Stimulated activated naive CD4-positive, alpha-beta T cell (primary cell): ENCODE results near the gene ARHGAP45.
"Not testable (repeated sequence)": the region's sequence is repeated elsewhere in the genome, so short reads cannot be mapped to it uniquely, and the experiment has no call there.

Experiments used
- DNase-seq, 6 experiments: peaks; one replicate each; lab custom pipeline; 2025; lab: John Stamatoyannopoulos, UW

The ARHGAP45 gene, protein sequence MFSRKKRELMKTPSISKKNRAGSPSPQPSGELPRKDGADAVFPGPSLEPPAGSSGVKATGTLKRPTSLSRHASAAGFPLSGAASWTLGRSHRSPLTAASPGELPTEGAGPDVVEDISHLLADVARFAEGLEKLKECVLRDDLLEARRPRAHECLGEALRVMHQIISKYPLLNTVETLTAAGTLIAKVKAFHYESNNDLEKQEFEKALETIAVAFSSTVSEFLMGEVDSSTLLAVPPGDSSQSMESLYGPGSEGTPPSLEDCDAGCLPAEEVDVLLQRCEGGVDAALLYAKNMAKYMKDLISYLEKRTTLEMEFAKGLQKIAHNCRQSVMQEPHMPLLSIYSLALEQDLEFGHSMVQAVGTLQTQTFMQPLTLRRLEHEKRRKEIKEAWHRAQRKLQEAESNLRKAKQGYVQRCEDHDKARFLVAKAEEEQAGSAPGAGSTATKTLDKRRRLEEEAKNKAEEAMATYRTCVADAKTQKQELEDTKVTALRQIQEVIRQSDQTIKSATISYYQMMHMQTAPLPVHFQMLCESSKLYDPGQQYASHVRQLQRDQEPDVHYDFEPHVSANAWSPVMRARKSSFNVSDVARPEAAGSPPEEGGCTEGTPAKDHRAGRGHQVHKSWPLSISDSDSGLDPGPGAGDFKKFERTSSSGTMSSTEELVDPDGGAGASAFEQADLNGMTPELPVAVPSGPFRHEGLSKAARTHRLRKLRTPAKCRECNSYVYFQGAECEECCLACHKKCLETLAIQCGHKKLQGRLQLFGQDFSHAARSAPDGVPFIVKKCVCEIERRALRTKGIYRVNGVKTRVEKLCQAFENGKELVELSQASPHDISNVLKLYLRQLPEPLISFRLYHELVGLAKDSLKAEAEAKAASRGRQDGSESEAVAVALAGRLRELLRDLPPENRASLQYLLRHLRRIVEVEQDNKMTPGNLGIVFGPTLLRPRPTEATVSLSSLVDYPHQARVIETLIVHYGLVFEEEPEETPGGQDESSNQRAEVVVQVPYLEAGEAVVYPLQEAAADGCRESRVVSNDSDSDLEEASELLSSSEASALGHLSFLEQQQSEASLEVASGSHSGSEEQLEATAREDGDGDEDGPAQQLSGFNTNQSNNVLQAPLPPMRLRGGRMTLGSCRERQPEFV

DNA sequence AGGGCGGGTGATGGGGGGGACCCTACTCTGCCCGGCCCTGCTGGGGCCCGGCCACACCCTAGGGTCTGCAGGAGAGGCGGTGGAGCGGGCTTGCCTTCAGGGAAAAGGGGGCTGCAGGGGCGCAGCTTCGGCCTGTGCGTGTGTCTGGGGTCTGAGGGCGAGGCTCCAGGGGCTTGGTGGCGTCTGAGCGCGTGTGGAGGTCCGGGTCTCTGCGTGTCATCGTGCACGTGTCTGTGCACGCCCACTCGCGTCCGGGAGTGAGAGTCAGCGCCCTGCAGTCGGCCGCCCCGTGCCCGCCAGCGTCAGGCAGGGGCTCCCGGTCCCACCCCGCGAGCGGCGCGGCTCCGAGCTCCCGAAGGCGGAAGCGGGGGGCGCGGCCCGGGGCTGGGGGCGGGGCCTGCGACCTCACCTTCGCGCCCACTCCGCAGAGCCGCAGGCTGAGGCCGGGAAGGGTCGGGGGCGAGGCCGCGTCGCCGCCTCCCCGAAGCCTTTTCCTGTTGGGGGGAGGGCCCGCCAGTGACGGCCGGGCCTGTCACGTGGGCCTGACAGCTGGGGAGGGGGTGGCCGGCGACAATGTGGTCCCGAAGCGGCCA lies at the start of gene ARHGAP45:
TSS of gene ARHGAP45 (plus strand) at position 420 of the 593 bp plus-strand sequence. CDS start 239 bp downstream, outside the sequence.
- peak; percentile 76 to 91 (median 85) for DNase-seq

DNA sequence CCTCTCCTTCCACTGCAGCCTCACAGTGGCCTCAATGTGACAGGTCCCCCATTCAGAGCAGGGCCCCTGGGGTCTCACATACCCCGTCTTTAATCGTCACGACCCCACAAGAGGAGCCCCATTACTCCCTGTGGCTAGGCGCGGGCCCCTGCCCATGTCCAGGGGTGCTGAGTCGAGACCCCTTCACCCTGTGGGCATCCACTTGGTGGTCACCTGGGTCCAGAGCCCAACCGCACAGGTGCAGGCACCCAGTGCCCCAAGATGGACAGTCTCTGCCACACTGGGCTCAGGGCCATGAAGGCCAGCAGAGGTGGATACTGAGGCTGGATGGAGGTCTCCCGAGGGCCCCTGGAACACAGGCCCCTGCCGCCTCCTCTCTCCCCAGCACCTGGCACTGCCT lies 49.1 kb upstream of the ARHGAP45 start:
- DNase-seq: no peak

- DNase-seq: no peak
Observed at GRCh38 chr19:1018393-1018792, 48.6 kb upstream of the ARHGAP45 start.

DNA sequence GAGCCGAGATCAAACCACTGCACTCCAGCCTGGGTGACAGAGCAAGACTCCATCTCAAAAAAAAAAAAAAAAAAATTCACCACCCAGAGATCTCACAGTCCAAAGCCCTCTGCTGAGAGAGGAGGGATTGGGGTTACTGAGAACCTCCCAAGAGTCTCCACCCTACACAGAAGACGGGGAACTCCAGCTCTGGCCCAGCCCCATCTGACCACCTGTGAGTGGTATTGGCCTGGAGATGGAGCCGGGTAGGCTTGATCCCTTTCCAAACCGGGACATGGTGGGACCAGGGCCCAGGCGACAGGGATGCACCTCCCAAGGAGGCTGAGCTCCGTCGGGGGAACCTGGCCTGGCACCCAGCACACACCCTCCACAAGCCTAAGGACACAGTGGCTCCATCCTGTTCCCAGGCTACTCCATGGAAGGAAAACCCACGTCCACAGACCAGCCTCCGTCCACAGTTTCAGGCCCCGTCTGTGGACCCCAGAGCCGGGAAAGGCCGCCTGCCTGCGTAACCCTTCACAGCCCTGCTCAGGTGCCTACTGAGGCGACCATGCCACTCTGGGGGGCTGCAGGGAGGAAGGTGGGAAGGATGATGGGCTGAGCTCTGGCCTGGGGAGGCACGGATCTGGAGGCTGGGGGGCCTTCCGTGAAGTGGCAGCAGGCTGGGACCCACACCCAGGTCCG lies 47.9 kb upstream of the ARHGAP45 start:
- DNase-seq: no peak

- no peak for DNase-seq
Observed at GRCh38 chr19:1019616-1019961, 47.4 kb upstream of the ARHGAP45 start.

GRCh38 chr19:1019980-1020867 lies 46.7 kb upstream of the ARHGAP45 start:
- peak in 1 of 6 experiments; percentile 52 for DNase-seq

- DNase-seq: peak in 5 of 6 experiments; percentile 90 to 98 (median 95)
Observed at GRCh38 chr19:1020868-1021425, 46.0 kb upstream of the ARHGAP45 start, which contains the start of gene TMEM259. Gene TMEM259, minus strand, starts transcription at chr19:1021123. Its CDS starts 127 bp downstream, at chr19:1020996.

GRCh38 chr19:1023883-1024188 lies 43.1 kb upstream of the ARHGAP45 start:
- DNase-seq: not testable (repeated sequence)

DNA sequence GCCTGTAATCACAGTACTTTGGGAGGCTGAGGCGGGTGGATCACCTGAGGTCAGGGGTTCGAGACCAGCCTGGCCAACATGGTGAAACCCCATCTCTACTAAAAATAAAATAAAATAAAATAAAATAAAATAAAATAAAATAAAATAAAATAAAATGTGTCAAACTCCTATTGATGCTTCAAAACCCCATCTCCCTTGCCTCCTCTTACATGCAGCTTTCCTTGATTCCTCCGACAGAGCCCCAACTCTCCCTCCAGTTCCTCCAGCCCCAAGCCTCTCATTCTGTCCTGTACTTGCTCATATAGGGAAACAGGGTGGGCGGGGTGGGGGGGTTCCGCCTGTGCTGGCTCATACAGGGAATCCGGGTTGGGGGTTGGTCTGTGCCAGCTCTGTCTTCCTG lies 41.9 kb upstream of the ARHGAP45 start:
- not testable (repeated sequence) for DNase-seq

DNA sequence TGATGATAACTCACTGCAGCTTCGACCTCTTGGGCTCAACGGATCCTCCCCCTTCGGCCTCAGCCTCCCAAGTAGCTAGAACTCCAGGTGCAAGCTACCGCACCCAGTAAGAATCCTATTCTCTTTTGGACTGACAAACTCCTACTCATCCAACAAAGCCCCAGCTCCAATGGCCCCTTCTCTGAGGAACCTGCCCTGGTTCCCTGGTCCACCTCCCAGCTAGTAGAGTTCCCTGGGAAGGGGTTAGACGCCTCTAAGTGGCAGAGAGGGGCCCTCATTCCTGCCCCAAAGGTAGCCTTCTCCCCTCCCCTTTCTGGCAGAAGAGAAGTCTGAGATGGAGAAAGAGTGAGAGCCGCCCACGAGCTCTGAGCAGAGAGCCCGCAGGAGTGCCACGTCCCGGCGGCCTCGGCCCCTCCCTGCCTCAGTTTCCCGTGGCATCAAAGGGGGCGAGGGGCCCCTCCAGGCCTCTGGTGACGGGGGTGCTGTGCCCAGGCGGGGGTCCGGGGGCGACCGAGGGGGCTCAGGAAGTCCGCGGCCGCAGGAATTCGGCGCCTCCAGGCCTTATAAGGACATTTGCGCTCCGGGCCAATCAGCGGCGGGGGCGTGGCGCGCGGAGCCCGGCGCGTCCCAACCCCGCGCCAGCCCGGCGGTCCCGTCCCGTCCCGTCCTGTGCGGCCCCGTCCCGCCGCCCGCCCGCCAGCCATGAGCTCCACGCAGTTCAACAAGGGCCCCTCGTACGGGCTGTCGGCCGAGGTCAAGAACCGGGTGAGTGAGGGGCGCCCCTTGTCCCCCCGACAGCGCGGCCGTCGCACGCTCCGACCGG lies 40.8 kb upstream of the ARHGAP45 start, which contains the start of gene CNN2:
TSS of gene CNN2 (plus strand) at position 649 of the 823 bp plus-strand sequence. CDS start at position 703, 54 bp downstream.
- peak; percentile 30 to 67 (median 44) for DNase-seq

DNA sequence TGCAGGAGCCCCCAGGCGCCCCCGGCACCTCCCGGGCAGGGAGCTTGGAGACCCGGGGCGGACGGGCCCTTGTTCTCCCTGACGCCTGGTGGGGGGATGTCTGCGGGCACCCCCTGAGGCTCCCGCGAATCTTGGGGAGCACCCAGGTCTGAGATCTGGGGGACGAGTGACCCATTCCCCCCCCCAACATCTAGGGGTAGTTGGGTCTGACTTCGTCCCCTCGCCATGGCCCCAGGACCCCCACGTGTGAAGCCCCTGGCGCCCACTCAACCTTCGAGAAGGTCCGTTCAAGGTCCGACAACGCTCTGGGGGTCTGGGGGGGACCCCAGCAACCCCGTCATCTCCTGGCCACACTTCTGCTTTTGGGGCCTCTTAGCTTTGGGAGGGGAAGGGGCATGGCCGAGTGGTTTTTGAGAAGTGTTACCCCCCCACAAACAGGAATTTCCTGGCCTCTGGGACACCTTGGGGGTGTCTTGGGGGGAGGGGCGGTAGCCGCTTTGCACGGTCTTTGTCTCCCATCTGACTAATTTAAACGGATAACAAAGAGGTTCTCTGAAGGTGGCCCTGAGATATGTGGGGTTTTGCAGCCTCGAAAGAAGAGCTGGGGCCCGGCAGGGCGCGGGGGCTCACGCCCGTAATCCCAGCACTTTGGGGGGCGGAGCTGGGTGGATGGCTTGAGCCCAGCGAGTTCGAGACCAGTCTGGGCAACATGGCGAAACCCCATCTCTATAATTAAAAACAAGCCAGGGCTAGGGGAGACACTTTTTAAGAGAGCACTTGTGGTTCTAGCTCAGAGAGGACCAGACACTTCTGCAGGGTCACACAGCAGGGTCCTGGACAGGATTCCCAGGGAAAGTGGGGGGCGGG lies 40.0 kb upstream of the ARHGAP45 start:
- DNase-seq: peak in 4 of 6 experiments; percentile 28 to 70 (median 33)

DNA sequence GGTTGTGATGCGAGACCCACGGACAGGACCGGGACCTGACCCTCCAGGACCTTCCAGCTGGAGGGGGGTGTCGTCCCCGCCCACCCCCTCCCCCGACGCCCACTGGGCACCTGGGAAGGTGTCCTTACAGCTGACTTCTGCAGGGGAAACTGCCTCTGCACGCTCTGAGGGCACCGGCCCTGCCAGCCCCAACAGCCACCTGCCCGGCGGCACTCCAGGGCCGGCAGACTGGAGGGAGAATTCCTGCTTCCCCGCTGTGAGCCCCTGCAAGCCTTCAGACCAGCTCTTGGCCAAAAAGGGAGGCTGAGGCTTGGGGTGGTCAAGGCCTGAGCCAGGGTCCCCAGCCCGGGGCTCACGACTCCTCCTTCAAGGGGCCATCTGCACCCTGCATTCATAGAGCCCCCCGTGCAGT lies 39.3 kb upstream of the ARHGAP45 start:
- peak in 3 of 6 experiments; percentile 27 to 75 (median 58) for DNase-seq

GRCh38 chr19:1028062-1028926 lies 38.7 kb upstream of the ARHGAP45 start:
- peak; percentile 41 to 75 (median 62) for DNase-seq

GRCh38 chr19:1032264-1032867 lies 34.6 kb upstream of the ARHGAP45 start:
- peak in 1 of 6 experiments; percentile 11 for DNase-seq

DNA sequence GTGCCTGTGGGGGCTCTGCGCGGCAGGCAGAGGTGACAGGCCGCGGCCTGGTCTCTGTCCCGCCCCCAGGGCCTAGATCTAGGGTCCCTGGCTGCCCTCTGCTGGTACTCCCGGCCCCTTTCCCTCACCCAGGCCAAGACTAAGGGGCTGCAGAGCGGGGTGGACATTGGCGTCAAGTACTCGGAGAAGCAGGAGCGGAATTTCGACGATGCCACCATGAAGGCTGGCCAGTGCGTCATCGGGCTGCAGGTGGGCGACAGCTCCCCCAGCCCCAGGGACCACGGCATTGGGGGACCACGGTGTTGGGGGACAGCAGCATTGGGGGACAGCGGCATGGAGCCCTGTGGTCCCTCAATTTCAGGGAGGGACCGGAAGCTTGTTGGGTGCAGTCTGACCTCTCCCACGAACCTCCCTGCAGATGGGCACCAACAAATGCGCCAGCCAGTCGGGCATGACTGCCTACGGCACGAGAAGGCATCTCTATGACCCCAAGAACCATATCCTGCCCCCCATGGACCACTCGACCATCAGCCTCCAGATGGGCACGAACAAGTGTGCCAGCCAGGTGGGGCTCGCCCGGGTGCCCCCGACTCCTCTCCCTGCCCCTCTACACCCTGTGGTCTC lies 30.9 kb upstream of the ARHGAP45 start:
- peak in 2 of 6 experiments; percentile 20 to 33 for DNase-seq

DNA sequence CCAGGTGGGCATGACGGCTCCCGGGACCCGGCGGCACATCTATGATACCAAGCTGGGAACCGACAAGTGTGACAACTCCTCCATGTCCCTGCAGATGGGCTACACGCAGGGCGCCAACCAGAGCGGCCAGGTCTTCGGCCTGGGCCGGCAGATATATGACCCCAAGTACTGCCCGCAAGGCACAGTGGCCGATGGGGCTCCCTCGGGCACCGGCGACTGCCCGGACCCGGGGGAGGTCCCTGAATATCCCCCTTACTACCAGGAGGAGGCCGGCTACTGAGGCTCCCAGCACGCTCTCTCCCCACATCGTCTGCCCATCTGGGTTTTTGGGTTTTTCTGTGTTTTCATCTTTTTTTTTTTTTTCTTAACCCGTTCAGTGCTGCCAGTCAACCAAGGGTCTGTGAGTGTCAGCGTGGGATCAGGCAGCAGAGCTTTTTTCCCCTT lies 29.3 kb upstream of the ARHGAP45 start:
- peak in 4 of 6 experiments; percentile 32 to 52 (median 48) for DNase-seq
